ENCODE results near the gene TIGIT. TPM values are rescaled to one million over a fixed set of nuclear protein-coding genes. Genes with fewer than 3 reads are reported as not detected.
A peak's percentile ranks its signal among the peaks of the same experiment; 100 is the strongest.

The TIGIT gene
- total RNA-seq, 3 donors from 2014 or later (not counting 1 experiment from before 2014, with no cell fraction given), result 24.9 to 52.3 (median 43.9) TPM

- WGBS (ENCODE audit: insufficient coverage), result 42% methylated on average over 1 of the region's 1 CpG
- intact Hi-C loops (cut with micrococcal nuclease), result no loop called here
- H3K27ac ChIP-seq (ENCODE audit: low read length), result no peak overlapping the region
- Mint-ChIP-seq H3K27ac (peak overlapping the region; percentile 63 to 71), H3K4me1 (peaks cover 29 to 38% of the 10 kb centered on the region in 2 donors), H3K9me3 (no peaks in the 10 kb centered on the region), H3K36me3 (no peaks in the 10 kb centered on the region), H3K27me3 (ENCODE audit: low read depth in 2 of 2) (no peaks in the 10 kb centered on the region), H3K4me3 (no peak overlapping the region)
- no peaks in the 10 kb centered on the region for H3K9me3 ChIP-seq (ENCODE audit: control insufficient read depth, insufficient read depth, low read length)
- no peak for TF ChIP-seq CTCF (IDR thresholded peaks at IDR 0.05)
- no peaks in the 10 kb centered on the region for H3K4me1 ChIP-seq (ENCODE audit: control insufficient read depth, insufficient read depth, low read length)
- no peaks in the 10 kb centered on the region for H3K27me3 ChIP-seq (ENCODE audit: control insufficient read depth, insufficient read depth, low read length)
- ATAC-seq (peak in 2 of 3 donors; percentile 64 to 74), DNase-seq (no peak)
- no peak overlapping the region for H3K4me3 ChIP-seq (ENCODE audit: low read length)
- H3K36me3 ChIP-seq (ENCODE audit: control insufficient read depth, insufficient read depth, low read length), result peaks cover 2% of the 10 kb centered on the region
These were observed 50.7 kb downstream of the TIGIT start for GRCh38 chr3:114344492-114344891.

GRCh38 chr3:114350271-114350670, 56.4 kb downstream of the TIGIT start:
- H3K9me3 ChIP-seq (ENCODE audit: control insufficient read depth, insufficient read depth, low read length), result no peaks in the 10 kb centered on the region
- no peak for ATAC-seq
- Mint-ChIP-seq H3K27me3 (ENCODE audit: low read depth in 2 of 2) (no peaks in the 10 kb centered on the region), H3K36me3 (no peaks in the 10 kb centered on the region), H3K4me3 (no peak overlapping the region), H3K4me1 (peaks cover 10 to 11% of the 10 kb centered on the region in 2 donors), H3K9me3 (no peaks in the 10 kb centered on the region), H3K27ac (no peak overlapping the region)
- intact Hi-C loops (cut with micrococcal nuclease), result no loop called here
- WGBS (ENCODE audit: insufficient coverage), result 96% methylated on average over 12 of the region's 12 CpGs
- H3K27me3 ChIP-seq (ENCODE audit: control insufficient read depth, insufficient read depth, low read length), result no peaks in the 10 kb centered on the region
- no peak for DNase-seq
- TF ChIP-seq CTCF (IDR thresholded peaks at IDR 0.05), result no peak
- no peak overlapping the region for H3K27ac ChIP-seq (ENCODE audit: low read length)
- no peak overlapping the region for H3K4me3 ChIP-seq (ENCODE audit: low read length)
- no peaks in the 10 kb centered on the region for H3K4me1 ChIP-seq (ENCODE audit: control insufficient read depth, insufficient read depth, low read length)
- peaks cover 18% of the 10 kb centered on the region for H3K36me3 ChIP-seq (ENCODE audit: control insufficient read depth, insufficient read depth, low read length)

GRCh38 chr3:114350690-114351089, 56.9 kb downstream of the TIGIT start:
- 97% methylated on average over 24 of the region's 24 CpGs for WGBS (ENCODE audit: insufficient coverage)
- no peak for TF ChIP-seq CTCF (IDR thresholded peaks at IDR 0.05)
- no peaks in the 10 kb centered on the region for H3K9me3 ChIP-seq (ENCODE audit: control insufficient read depth, insufficient read depth, low read length)
- H3K4me1 Mint-ChIP-seq, result peaks cover 8 to 9% of the 10 kb centered on the region in 2 donors
- no peaks in the 10 kb centered on the region for H3K27me3 Mint-ChIP-seq (ENCODE audit: low read depth in 2 of 2)
- H3K27ac Mint-ChIP-seq, result no peak overlapping the region
- H3K9me3 Mint-ChIP-seq, result no peaks in the 10 kb centered on the region
- no peak overlapping the region for H3K4me3 Mint-ChIP-seq
- ATAC-seq (no peak), DNase-seq (no peak)
- H3K36me3 ChIP-seq (ENCODE audit: control insufficient read depth, insufficient read depth, low read length), result peaks cover 18% of the 10 kb centered on the region
- H3K4me3 ChIP-seq (ENCODE audit: low read length), result no peak overlapping the region
- no peaks in the 10 kb centered on the region for H3K36me3 Mint-ChIP-seq
- H3K27me3 ChIP-seq (ENCODE audit: control insufficient read depth, insufficient read depth, low read length), result no peaks in the 10 kb centered on the region
- no peaks in the 10 kb centered on the region for H3K4me1 ChIP-seq (ENCODE audit: control insufficient read depth, insufficient read depth, low read length)
- H3K27ac ChIP-seq (ENCODE audit: low read length), result no peak overlapping the region
- intact Hi-C loops (cut with micrococcal nuclease), result no loop called here

- no peak for DNase-seq
- no peak overlapping the region for H3K27ac Mint-ChIP-seq
- no peak overlapping the region for H3K4me3 Mint-ChIP-seq
- peaks cover 3 to 4% of the 10 kb centered on the region in 2 donors for H3K4me1 Mint-ChIP-seq
- no peak for TF ChIP-seq CTCF (IDR thresholded peaks at IDR 0.05)
- no peak for ATAC-seq
- Histone ChIP-seq H3K27me3 (ENCODE audit: control insufficient read depth, insufficient read depth, low read length) (no peaks in the 10 kb centered on the region), H3K27ac (ENCODE audit: low read length) (no peak overlapping the region), H3K4me3 (ENCODE audit: low read length) (no peak overlapping the region), H3K4me1 (ENCODE audit: control insufficient read depth, insufficient read depth, low read length) (no peaks in the 10 kb centered on the region), H3K36me3 (ENCODE audit: control insufficient read depth, insufficient read depth, low read length) (peaks cover 18% of the 10 kb centered on the region), H3K9me3 (ENCODE audit: control insufficient read depth, insufficient read depth, low read length) (no peaks in the 10 kb centered on the region)
- no peaks in the 10 kb centered on the region for H3K36me3 Mint-ChIP-seq
- no peaks in the 10 kb centered on the region for H3K27me3 Mint-ChIP-seq (ENCODE audit: low read depth in 2 of 2)
- intact Hi-C loops (cut with micrococcal nuclease), result no loop called here
- 98% methylated on average over 64 of the region's 64 CpGs for WGBS (ENCODE audit: insufficient coverage)
- no peaks in the 10 kb centered on the region for H3K9me3 Mint-ChIP-seq
These were observed 57.4 kb downstream of the TIGIT start for GRCh38 chr3:114351123-114351821.
